HCT116 (cell line): ENCODE results near the gene MINK1. TPM values are rescaled to one million over a fixed set of nuclear protein-coding genes. Genes with fewer than 3 reads are reported as not detected.

Experiments
- ATAC-seq: fragments of 200-7000 bp; cut with Tn5 transposase; 2 replicates; pipeline ENCODE4 v1.9.1; 2020; ENCODE audit warnings: mild to moderate bottlenecking, moderate library complexity
- BruUV-seq: library from RNA; stranded (reverse); fragments of 400-500 nt; replicated peaks from 2 replicates; lab custom pipeline; 2021; lab: Mats Ljungman, UMichigan
- CTCF ChIA-PET: fragments of 300-600 bp; sonication (Branson Sonifier 250); formaldehyde crosslinking; loops from one replicate; lab custom pipeline; 2021; ENCODE audit warnings: antibody characterized with exemption; lab: Charles Lee
- POLR2A ChIA-PET: fragments of 300-600, 350-600 bp; sonication (Branson Sonifier 250); formaldehyde crosslinking; loops from one replicate; lab custom pipeline; 2021; ENCODE audit warnings: antibody characterized with exemption; lab: Charles Lee
- RAD21 ChIA-PET, 2 experiments: fragments of 300-600 bp; sonication (Branson Sonifier 250); formaldehyde crosslinking; loops; one replicate each; lab custom pipeline; 2023; ENCODE audit warnings: low total read pairs in 2 of 2; ENCODE audit not compliant: uncharacterized antibody in 2 of 2, unreplicated experiment in 2 of 2, low non-redundant PET in 1 of 2; lab: Charles Lee
- DNase-seq: peaks from one replicate; pipeline ENCODE4 v3.0.0-alpha.2; 2010; ENCODE audit warnings: low read depth, low spot score
- H2AFZ ChIP-seq: fragments of 200-600 bp; shearing (Covaris generic), sonication (generic); 2 replicates; pipeline ENCODE4 v1.6.1; 2017; ENCODE audit warnings: low read depth, mixed run types, mixed read lengths, antibody characterized with exemption, low read length; ENCODE audit not compliant: poor library complexity, severe bottlenecking
- H3K27ac ChIP-seq: 2 replicates; pipeline ENCODE4 v1.5.1; 2012; ENCODE audit warnings: low read depth, low read length
- H3K27me3 ChIP-seq: fragments of 200-600 bp; sonication (generic); 2 replicates; pipeline ENCODE4 v1.6.1; 2016; ENCODE audit warnings: mixed run types, low read length, mixed read lengths; ENCODE audit not compliant: insufficient read depth
- H3K36me3 ChIP-seq, 2 experiments: fragments of 200-500 bp in 1 of 2; fragments of 200-600 bp in 1 of 2; sonication (Bioruptor generic) in 1 of 2; sonication (generic) in 1 of 2; 2 replicates each; pipeline versions ENCODE4 v1.5.1 to v1.6.1; 2014 to 2016; ENCODE audit warnings: low read length in 2 of 2, inconsistent platforms in 1 of 2, mixed read lengths in 1 of 2, mixed run types in 1 of 2; ENCODE audit not compliant: insufficient read depth in 2 of 2, control insufficient read depth in 1 of 2
- H3K4me1 ChIP-seq, 2 experiments: fragments of 200-600 bp in 1 of 2; sonication (generic) in 1 of 2; 2 replicates each; pipeline versions ENCODE4 v1.5.1 to v1.6.1; 2012 to 2017; ENCODE audit warnings: low read length in 2 of 2, inconsistent platforms in 1 of 2, mild to moderate bottlenecking in 1 of 2, mixed read lengths in 1 of 2, mixed run types in 1 of 2, moderate library complexity in 1 of 2; ENCODE audit not compliant: insufficient read depth in 2 of 2, control insufficient read depth in 1 of 2
- H3K4me2 ChIP-seq: fragments of 200-600 bp; sonication (generic); 2 replicates; pipeline ENCODE4 v1.6.1; 2017; ENCODE audit warnings: mixed run types, low read length, mixed read lengths
- H3K4me3 ChIP-seq, 2 experiments: fragments of 200-600 bp in 1 of 2; sonication (generic) in 1 of 2; replicated peaks in 1 of 2; 2 replicates each; pipeline ENCODE4 v1.5.1; 2011 to 2016; ENCODE audit warnings: low read length in 2 of 2, control low read depth in 1 of 2, low read depth in 1 of 2, mild to moderate bottlenecking in 1 of 2, mixed read lengths in 1 of 2, mixed run types in 1 of 2
- H3K79me2 ChIP-seq: fragments of 200-600 bp; sonication (generic); 2 replicates; pipeline ENCODE4 v1.6.1; 2017; ENCODE audit warnings: mild to moderate bottlenecking, mixed run types, low read length, moderate library complexity, mixed read lengths; ENCODE audit not compliant: insufficient read depth
- H3K9ac ChIP-seq: fragments of 200-600 bp; sonication (generic); 2 replicates; pipeline ENCODE4 v1.6.1; 2016; ENCODE audit warnings: low read length, mixed read lengths
- H3K9me2 ChIP-seq: fragments of 200-600 bp; sonication (generic), shearing (Covaris generic); 2 replicates; pipeline ENCODE4 v1.6.1; 2017; ENCODE audit warnings: mixed run types, mild to moderate bottlenecking, moderate library complexity; ENCODE audit not compliant: insufficient read depth
- H3K9me3 ChIP-seq, 2 experiments: fragments of 200-500 bp in 1 of 2; fragments of 200-600 bp in 1 of 2; sonication (Bioruptor generic) in 1 of 2; sonication (generic) in 1 of 2; 2 replicates each; pipeline ENCODE4 v1.6.1; 2014 to 2017; ENCODE audit warnings: low read length in 2 of 2, mixed read lengths in 2 of 2, inconsistent platforms in 1 of 2, low read depth in 1 of 2, mild to moderate bottlenecking in 1 of 2, mixed run types in 1 of 2, moderate library complexity in 1 of 2; ENCODE audit not compliant: control insufficient read depth in 1 of 2, insufficient read depth in 1 of 2
- H4K20me1 ChIP-seq: fragments of 200-600 bp; sonication (generic), shearing (Covaris generic); 2 replicates; pipeline ENCODE4 v1.6.1; 2017; ENCODE audit warnings: mixed run types, mild to moderate bottlenecking, moderate library complexity; ENCODE audit not compliant: insufficient read depth
- TCF7L2 ChIP-seq: IDR thresholded peaks from 2 replicates; pipeline ENCODE4 v1.7.0; 2011; ENCODE audit warnings: borderline replicate concordance, inconsistent platforms; ENCODE audit not compliant: insufficient read depth, insufficient read length; ENCODE audit errors: extremely low read depth
- ZFX ChIP-seq: fragments of 450-650 bp; IDR thresholded peaks from 2 replicates; pipeline ENCODE4 v1.6.1; 2017
- intact Hi-C: fragments of 100-400 bp; cut with micrococcal nuclease; formaldehyde crosslinking; loops from 2 replicates; pipeline ENCODE4 v1.10.0; 2022
- total RNA-seq: library from RNA; stranded (reverse); gene quantifications from one replicate; pipeline ENCODE4 v1.2.1, GENCODE V29; 2021; ENCODE audit not compliant: unreplicated experiment
- TF ChIP-seq, protein P1 (sequence below): IDR thresholded peaks from 2 replicates; pipeline ENCODE4 v1.6.1; 2012; ENCODE audit warnings: low read depth
- TF ChIP-seq, protein P2 (sequence below): IDR thresholded peaks from 2 replicates; pipeline ENCODE4 v1.6.1; 2012
- TF ChIP-seq, protein P3 (sequence below): IDR thresholded peaks from 2 replicates; pipeline ENCODE4 v1.6.1; 2011; ENCODE audit warnings: mild to moderate bottlenecking, low read length, moderate library complexity; ENCODE audit not compliant: insufficient replicate concordance; ENCODE audit errors: extremely low read depth

MINK1 gene
- total RNA-seq, 1 experiment from 2014 or later: 85.2 TPM

DNA sequence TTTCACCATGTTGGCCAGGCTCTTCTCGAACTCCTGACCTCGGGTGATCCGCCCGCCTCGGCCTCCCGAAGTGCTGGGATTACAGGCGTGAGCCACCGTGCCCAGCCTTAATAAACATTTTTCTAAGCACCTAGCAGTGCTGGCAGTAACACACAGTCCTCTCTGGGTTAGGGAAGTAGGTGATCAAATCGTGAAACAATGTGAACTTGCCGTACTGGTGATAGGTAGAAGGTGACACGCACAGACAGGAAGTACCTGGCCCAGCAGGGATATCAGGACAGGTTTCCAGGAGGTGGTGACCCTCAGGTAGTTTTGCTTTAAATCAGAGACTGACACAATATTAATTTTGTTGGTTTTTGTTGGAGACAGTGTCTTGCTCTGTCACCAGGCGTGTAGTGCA is 21.7 kb upstream of the MINK1 start:
- Histone ChIP-seq H4K20me1 (no peaks in the 10 kb centered on the region), H3K27me3 (no peaks in the 10 kb centered on the region)
- CTCF ChIA-PET: no interaction called here
- TF ChIP-seq, protein P1, sequence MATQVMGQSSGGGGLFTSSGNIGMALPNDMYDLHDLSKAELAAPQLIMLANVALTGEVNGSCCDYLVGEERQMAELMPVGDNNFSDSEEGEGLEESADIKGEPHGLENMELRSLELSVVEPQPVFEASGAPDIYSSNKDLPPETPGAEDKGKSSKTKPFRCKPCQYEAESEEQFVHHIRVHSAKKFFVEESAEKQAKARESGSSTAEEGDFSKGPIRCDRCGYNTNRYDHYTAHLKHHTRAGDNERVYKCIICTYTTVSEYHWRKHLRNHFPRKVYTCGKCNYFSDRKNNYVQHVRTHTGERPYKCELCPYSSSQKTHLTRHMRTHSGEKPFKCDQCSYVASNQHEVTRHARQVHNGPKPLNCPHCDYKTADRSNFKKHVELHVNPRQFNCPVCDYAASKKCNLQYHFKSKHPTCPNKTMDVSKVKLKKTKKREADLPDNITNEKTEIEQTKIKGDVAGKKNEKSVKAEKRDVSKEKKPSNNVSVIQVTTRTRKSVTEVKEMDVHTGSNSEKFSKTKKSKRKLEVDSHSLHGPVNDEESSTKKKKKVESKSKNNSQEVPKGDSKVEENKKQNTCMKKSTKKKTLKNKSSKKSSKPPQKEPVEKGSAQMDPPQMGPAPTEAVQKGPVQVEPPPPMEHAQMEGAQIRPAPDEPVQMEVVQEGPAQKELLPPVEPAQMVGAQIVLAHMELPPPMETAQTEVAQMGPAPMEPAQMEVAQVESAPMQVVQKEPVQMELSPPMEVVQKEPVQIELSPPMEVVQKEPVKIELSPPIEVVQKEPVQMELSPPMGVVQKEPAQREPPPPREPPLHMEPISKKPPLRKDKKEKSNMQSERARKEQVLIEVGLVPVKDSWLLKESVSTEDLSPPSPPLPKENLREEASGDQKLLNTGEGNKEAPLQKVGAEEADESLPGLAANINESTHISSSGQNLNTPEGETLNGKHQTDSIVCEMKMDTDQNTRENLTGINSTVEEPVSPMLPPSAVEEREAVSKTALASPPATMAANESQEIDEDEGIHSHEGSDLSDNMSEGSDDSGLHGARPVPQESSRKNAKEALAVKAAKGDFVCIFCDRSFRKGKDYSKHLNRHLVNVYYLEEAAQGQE: no peak
- TF ChIP-seq, protein P2, sequence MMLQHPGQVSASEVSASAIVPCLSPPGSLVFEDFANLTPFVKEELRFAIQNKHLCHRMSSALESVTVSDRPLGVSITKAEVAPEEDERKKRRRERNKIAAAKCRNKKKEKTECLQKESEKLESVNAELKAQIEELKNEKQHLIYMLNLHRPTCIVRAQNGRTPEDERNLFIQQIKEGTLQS: no peak
- TF ChIP-seq, all 23 proteins: peak for 0
- Histone ChIP-seq H3K9me3 (no peaks in the 10 kb centered on the region), H3K4me3 (no peak overlapping the region), H2AFZ (no peak overlapping the region), H3K9me2 (no peaks in the 10 kb centered on the region), H3K79me2 (no peaks in the 10 kb centered on the region), H3K4me1 (peaks cover 7% of the 10 kb centered on the region in 2 experiments; a peak in 2 of 4 replicates), H3K27ac (no peak overlapping the region), H3K9ac (no peak overlapping the region), H3K36me3 (peaks cover 7 to 9% of the 10 kb centered on the region in 2 experiments; a peak in 3 of 4 replicates), H3K4me2 (no peak overlapping the region)
- no peak for DNase-seq
- intact Hi-C loops: no loop called here
- POLR2A ChIA-PET: no interaction called here
- no TSS peak for BruUV-seq
- RAD21 ChIA-PET: no interaction called here
- ATAC-seq: no peak

- H3K27me3 ChIP-seq: no peaks in the 10 kb centered on the region
- no peak for DNase-seq
- peaks cover 9 to 10% of the 10 kb centered on the region in 2 experiments; a peak in 3 of 4 replicates for H3K36me3 ChIP-seq
- intact Hi-C loops: no loop called here
- H3K9ac ChIP-seq: no peak overlapping the region
- BruUV-seq: no TSS peak
- no peaks in the 10 kb centered on the region for H3K79me2 ChIP-seq
- no peak overlapping the region for H3K4me2 ChIP-seq
- no peak overlapping the region for H2AFZ ChIP-seq
- ATAC-seq: no peak
- RAD21 ChIA-PET: interaction anchor here in 1 of 2 experiments (0.7 kb wide), 1 partner anchor 69 kb away, joined by 3 read pairs; no protein-coding TSS in a partner anchor
- H3K27ac ChIP-seq: no peak overlapping the region
- CTCF ChIA-PET: no interaction called here
- POLR2A ChIA-PET: no interaction called here
- H3K9me3 ChIP-seq: no peaks in the 10 kb centered on the region
- no peaks in the 10 kb centered on the region for H4K20me1 ChIP-seq
- TF ChIP-seq, protein P3, sequence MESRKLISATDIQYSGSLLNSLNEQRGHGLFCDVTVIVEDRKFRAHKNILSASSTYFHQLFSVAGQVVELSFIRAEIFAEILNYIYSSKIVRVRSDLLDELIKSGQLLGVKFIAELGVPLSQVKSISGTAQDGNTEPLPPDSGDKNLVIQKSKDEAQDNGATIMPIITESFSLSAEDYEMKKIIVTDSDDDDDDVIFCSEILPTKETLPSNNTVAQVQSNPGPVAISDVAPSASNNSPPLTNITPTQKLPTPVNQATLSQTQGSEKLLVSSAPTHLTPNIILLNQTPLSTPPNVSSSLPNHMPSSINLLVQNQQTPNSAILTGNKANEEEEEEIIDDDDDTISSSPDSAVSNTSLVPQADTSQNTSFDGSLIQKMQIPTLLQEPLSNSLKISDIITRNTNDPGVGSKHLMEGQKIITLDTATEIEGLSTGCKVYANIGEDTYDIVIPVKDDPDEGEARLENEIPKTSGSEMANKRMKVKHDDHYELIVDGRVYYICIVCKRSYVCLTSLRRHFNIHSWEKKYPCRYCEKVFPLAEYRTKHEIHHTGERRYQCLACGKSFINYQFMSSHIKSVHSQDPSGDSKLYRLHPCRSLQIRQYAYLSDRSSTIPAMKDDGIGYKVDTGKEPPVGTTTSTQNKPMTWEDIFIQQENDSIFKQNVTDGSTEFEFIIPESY: no peak
- TF ChIP-seq ZFX (no peak), TCF7L2 (no peak)
- H3K4me1 ChIP-seq: peaks cover 5 to 7% of the 10 kb centered on the region in 2 experiments; a peak in 2 of 4 replicates
- H3K4me3 ChIP-seq: no peak overlapping the region
- H3K9me2 ChIP-seq: no peaks in the 10 kb centered on the region
These were observed 20.4 kb upstream of the MINK1 start for GRCh38 chr17:4812690-4813089.
